K562 (cell line): ENCODE results near the gene TP73. TPM values are rescaled to one million over a fixed set of nuclear protein-coding genes. Genes with fewer than 3 reads are reported as not detected.
A peak's percentile ranks its signal among the peaks of the same experiment; 100 is the strongest.

ENCODE experiments used
- ATAC-seq: fragments of 200-7000 bp; cut with Tn5 transposase; 3 replicates; pipeline ENCODE4 v1.9.1; 2020; ENCODE audit warnings: moderate library complexity
- BruUV-seq: library from RNA; stranded (reverse); fragments of 400-500 nt; replicated peaks from 2 replicates; lab custom pipeline; 2021; lab: Mats Ljungman, UMichigan
- CTCF ChIA-PET: fragments of 300-600 bp; formaldehyde crosslinking; extraction: SDS; loops from one replicate; lab custom pipeline; 2021; ENCODE audit warnings: low intra/inter-chr PET ratio; lab: Yijun Ruan, JAX
- POLR2A ChIA-PET: fragments of 300-600, 350-650 bp; sonication (Branson Sonifier 250); formaldehyde crosslinking; extraction: SDS; loops from one replicate; lab custom pipeline; 2021; ENCODE audit warnings: antibody characterized with exemption, inconsistent platforms; lab: Yijun Ruan, JAX
- DNase-seq, 4 experiments: peaks; one replicate each; pipeline versions ENCODE4 v3.0.0 to v3.0.0-alpha.2; 2011 to 2018; ENCODE audit warnings: low spot score in 3 of 4, mixed read lengths in 3 of 4; ENCODE audit errors: extremely low read depth in 1 of 4
- FAIRE-seq: peaks from 2 replicates; lab custom pipeline; 2011; peaks lifted over from hg19 to GRCh38; lab: Jason Lieb, UNC
- H2AFZ ChIP-seq: 2 replicates; pipeline ENCODE4 v1.6.0; 2011; ENCODE audit warnings: low read depth, low read length, control low read depth, inconsistent platforms
- H3K27ac ChIP-seq: fragments of 200-600 bp; 3 replicates; pipeline ENCODE4 v1.8.0; 2011; ENCODE audit warnings: low read depth, mild to moderate bottlenecking, control low read depth, inconsistent platforms, low read length, moderate library complexity, mixed read lengths; ENCODE audit errors: extremely low read depth
- H3K27me3 ChIP-seq, 2 experiments: fragments of 300-600 bp in 1 of 2; 2 replicates in 1 of 2; 3 replicates in 1 of 2; pipeline versions ENCODE4 v1.6.0 to v1.8.0; 2011; ENCODE audit warnings: inconsistent platforms in 2 of 2, low read length in 2 of 2, mild to moderate bottlenecking in 1 of 2, mixed read lengths in 1 of 2, moderate library complexity in 1 of 2; ENCODE audit not compliant: control insufficient read depth in 2 of 2, insufficient read depth in 2 of 2
- H3K36me3 ChIP-seq: fragments of 300-600 bp; 3 replicates; pipeline ENCODE4 v1.8.0; 2011; ENCODE audit warnings: mild to moderate bottlenecking, low read length, inconsistent platforms; ENCODE audit not compliant: control insufficient read depth, insufficient read depth
- H3K4me1 ChIP-seq, 2 experiments: fragments of 200-600 bp in 1 of 2; replicated peaks in 1 of 2; 2 replicates in 1 of 2; 3 replicates in 1 of 2; pipeline versions ENCODE4 v1.5.1 to v1.8.0; 2011; ENCODE audit warnings: inconsistent platforms in 2 of 2, low read length in 2 of 2, mild to moderate bottlenecking in 1 of 2, mixed read lengths in 1 of 2, moderate library complexity in 1 of 2; ENCODE audit not compliant: control insufficient read depth in 2 of 2, insufficient read depth in 2 of 2
- H3K4me2 ChIP-seq: 2 replicates; pipeline ENCODE4 v1.6.1; 2011; ENCODE audit warnings: low read length, control low read depth, inconsistent platforms, mixed read lengths; ENCODE audit not compliant: insufficient read depth
- H3K4me3 ChIP-seq: fragments of 200-600 bp; sonication (generic), shearing (Covaris generic); 2 replicates; pipeline ENCODE4 v1.5.1; 2016; ENCODE audit warnings: control low read depth, inconsistent platforms
- H3K79me2 ChIP-seq: fragments of 200-600 bp; 3 replicates; pipeline ENCODE4 v1.8.0; 2011; ENCODE audit warnings: low read length, inconsistent platforms; ENCODE audit not compliant: control insufficient read depth, insufficient read depth
- H3K9ac ChIP-seq, 2 experiments: 2 replicates each; pipeline versions ENCODE4 v1.6.0 to v1.6.1; 2011; ENCODE audit warnings: low read depth in 2 of 2, low read length in 2 of 2, control low read depth in 1 of 2, inconsistent platforms in 1 of 2, mild to moderate bottlenecking in 1 of 2, mixed read lengths in 1 of 2; ENCODE audit not compliant: insufficient read depth in 1 of 2
- H3K9me1 ChIP-seq: one replicate; pipeline ENCODE4 v1.6.0; 2011; ENCODE audit warnings: inconsistent platforms, mild to moderate bottlenecking, low read length, moderate library complexity; ENCODE audit not compliant: control insufficient read depth, insufficient read depth
- H3K9me3 ChIP-seq: replicated peaks from 2 replicates; pipeline ENCODE4 v1.5.1; 2011; ENCODE audit warnings: low read depth, low read length, inconsistent platforms; ENCODE audit not compliant: control insufficient read depth, insufficient read depth
- H4K20me1 ChIP-seq: replicated peaks from 2 replicates; pipeline ENCODE4 v1.6.1; 2011; ENCODE audit warnings: low read length, inconsistent platforms, mixed read lengths; ENCODE audit not compliant: control insufficient read depth, insufficient read depth
- MAX ChIP-seq: sonication (generic); formaldehyde crosslinking; IDR thresholded peaks from 2 replicates; pipeline ENCODE4 v1.9.0; 2022; ENCODE audit warnings: mild to moderate bottlenecking, missing genetic modification reagents
- NEUROD1 ChIP-seq: fragments of 150-350 bp; IDR thresholded peaks from 2 replicates; pipeline ENCODE4 v1.6.1; 2014; ENCODE audit warnings: borderline replicate concordance, low read length, low read depth; ENCODE audit not compliant: partially characterized antibody
- PCBP1 ChIP-seq: fragments of 200-400 bp; formaldehyde crosslinking; IDR thresholded peaks from 2 replicates; pipeline ENCODE4 v1.6.1; 2018; ENCODE audit warnings: mild to moderate bottlenecking, low read depth, low read length; ENCODE audit not compliant: poor library complexity, severe bottlenecking
- SREBF2 ChIP-seq: sonication (generic); formaldehyde crosslinking; IDR thresholded peaks from 2 replicates; pipeline ENCODE4 v1.4.0; 2020; ENCODE audit warnings: mild to moderate bottlenecking, missing genetic modification reagents
- WGBS: fragments of 100-300 bp; shearing (Covaris generic); methylation state at CpG from one replicate; pipeline ENCODE4 v1.1.6; 2016; ENCODE audit warnings: low coverage, mixed read lengths; ENCODE audit not compliant: insufficient coverage; ENCODE audit errors: missing lambda C conversion rate; 5-methylcytosine and 5-hydroxymethylcytosine counted together
- in situ Hi-C: fragments of 300-500 bp; cut with MboI; formaldehyde crosslinking; loops from 4 replicates; pipeline ENCODE4 v1.15.0; 2018; ENCODE audit warnings: inconsistent platforms, mixed read lengths
- intact Hi-C: fragments of 100-400 bp; cut with micrococcal nuclease; formaldehyde crosslinking; loops from 2 replicates; pipeline ENCODE4 v1.14.2; 2022
- polyA plus RNA-seq, 8 experiments: library from polyadenylated mRNA; depleted of rRNA in 4 of 8; stranded (reverse) in 5 of 8; unstranded in 3 of 8; fragments of >200 nt; fragmentation: Nextera tagmentation in 2 of 8; fragmentation: Illumina TruSeq in 1 of 8; extraction: Ambion mirVana in 2 of 8; extraction: Trizol in 1 of 8; gene quantifications; 2 replicates each; pipeline versions ENCODE4 v1.2.1 to v1.2.3, GENCODE V29; 2011 to 2014; ENCODE audit warnings: inconsistent platforms in 1 of 8, missing spikeins in 1 of 8
- total RNA-seq, 7 experiments: library from RNA; depleted of rRNA in 6 of 7; stranded (reverse); fragments of >200 nt in 6 of 7; fragmentation: Illumina TruSeq in 2 of 7; extraction: Trizol in 2 of 7; gene quantifications; 2 replicates each; pipeline versions ENCODE4 v1.2.1 to v1.2.3, GENCODE V29; 2011 to 2021; ENCODE audit warnings: low replicate concordance in 1 of 7
- TF ChIP-seq, protein P1 (sequence below): fragments of 200-800 bp; sonication (Bioruptor generic); IDR thresholded peaks from 2 replicates; pipeline ENCODE4 v1.6.1; 2017; ENCODE audit warnings: missing genetic modification characterization, missing compliant biosample characterization
- TF ChIP-seq, protein P2 (sequence below), 2 experiments: IDR thresholded peaks; 2 replicates each; pipeline ENCODE4 v1.6.1; 2011; ENCODE audit warnings: borderline replicate concordance in 1 of 2, control low read depth in 1 of 2, low read depth in 1 of 2, low read length in 1 of 2, mild to moderate bottlenecking in 1 of 2, mixed read lengths in 1 of 2, moderate library complexity in 1 of 2; ENCODE audit not compliant: insufficient read depth in 1 of 2, insufficient read length in 1 of 2, poor library complexity in 1 of 2, severe bottlenecking in 1 of 2; ENCODE audit errors: extremely low read depth in 1 of 2

Gene TP73
- total and polyA plus RNA-seq, 9 of the 15 experiments (the other 6 are each of a cell fraction or from before 2014, with no cell fraction given): 0.07 to 1.6 (median 0.40) TPM; not detected in 2

- Histone ChIP-seq H3K4me1 (peaks cover 4 to 23% of the 10 kb centered on the region in 2 experiments; a peak in 3 of 5 replicates), H3K4me2 (no peak within 1 kb of the TSS), H3K79me2 (no peaks in the 10 kb centered on the region), H3K27me3 (peaks cover 22 to 82% of the 10 kb centered on the region in 2 experiments; a peak in 4 of 5 replicates), H4K20me1 (peaks cover 25% of the 10 kb centered on the region), H3K4me3 (no peak within 1 kb of the TSS), H3K9me3 (no peaks in the 10 kb centered on the region), H3K9ac (no peak within 1 kb of the TSS), H3K9me1 (no peaks in the 10 kb centered on the region), H2AFZ (no peak within 1 kb of the TSS), H3K36me3 (no peaks in the 10 kb centered on the region), H3K27ac (no peak within 1 kb of the TSS)
- POLR2A ChIA-PET: no interaction called here
- BruUV-seq: no TSS peak
- CTCF ChIA-PET: no interaction called here
- TF ChIP-seq NEUROD1 (no peak), SREBF2 (no peak), PCBP1 (peak; percentile 39), MAX (CRISPR knock-in tag) (peak; percentile 10; the same call in 1 of the 2 replicates)
- TF ChIP-seq, protein P1, sequence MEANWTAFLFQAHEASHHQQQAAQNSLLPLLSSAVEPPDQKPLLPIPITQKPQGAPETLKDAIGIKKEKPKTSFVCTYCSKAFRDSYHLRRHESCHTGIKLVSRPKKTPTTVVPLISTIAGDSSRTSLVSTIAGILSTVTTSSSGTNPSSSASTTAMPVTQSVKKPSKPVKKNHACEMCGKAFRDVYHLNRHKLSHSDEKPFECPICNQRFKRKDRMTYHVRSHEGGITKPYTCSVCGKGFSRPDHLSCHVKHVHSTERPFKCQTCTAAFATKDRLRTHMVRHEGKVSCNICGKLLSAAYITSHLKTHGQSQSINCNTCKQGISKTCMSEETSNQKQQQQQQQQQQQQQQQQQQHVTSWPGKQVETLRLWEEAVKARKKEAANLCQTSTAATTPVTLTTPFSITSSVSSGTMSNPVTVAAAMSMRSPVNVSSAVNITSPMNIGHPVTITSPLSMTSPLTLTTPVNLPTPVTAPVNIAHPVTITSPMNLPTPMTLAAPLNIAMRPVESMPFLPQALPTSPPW (CRISPR knock-in tag): 0 out of 2 replicates have a peak, but pooled peaks have one; percentile 18
- TF ChIP-seq, protein P2, sequence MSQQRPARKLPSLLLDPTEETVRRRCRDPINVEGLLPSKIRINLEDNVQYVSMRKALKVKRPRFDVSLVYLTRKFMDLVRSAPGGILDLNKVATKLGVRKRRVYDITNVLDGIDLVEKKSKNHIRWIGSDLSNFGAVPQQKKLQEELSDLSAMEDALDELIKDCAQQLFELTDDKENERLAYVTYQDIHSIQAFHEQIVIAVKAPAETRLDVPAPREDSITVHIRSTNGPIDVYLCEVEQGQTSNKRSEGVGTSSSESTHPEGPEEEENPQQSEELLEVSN (IDR thresholded peaks at IDR 0.05; ENCODE audit: borderline replicate concordance in 1 of 2, extremely low read depth in 1 of 2, insufficient read depth in 1 of 2, insufficient read length in 1 of 2, low read depth in 1 of 2, low read length in 1 of 2, poor library complexity in 1 of 2, severe bottlenecking in 1 of 2): peak in 1 of 2 experiments; percentile 7
- ATAC-seq: peak; percentile 76
- intact Hi-C loops (no loop called here), in situ Hi-C loops (no loop called here)
- peak; percentile 69 to 94 (median 86) for DNase-seq
- FAIRE-seq: no peak
- WGBS: 18% methylated on average over 45 of the region's 87 CpGs
These were observed 40.9 kb upstream of the TP73 start, which contains the start of gene MEGF6 for GRCh38 chr1:3611170-3612019. MEGF6 (minus strand) TSS chr1:3611508; CDS start chr1:3611268, 240 bp downstream.
